GM23248 (cell line): ENCODE data around the gene SMIM35.

Experiments used
- EZH2 ChIP-seq: fragments of 200-600 bp; sonication (generic); IDR thresholded peaks from 2 replicates; pipeline ENCODE4 v1.6.1; 2018; ENCODE audit warnings: antibody characterized with exemption, mild to moderate bottlenecking; ENCODE audit not compliant: insufficient read depth, poor library complexity, severe bottlenecking
- EZH2phosphoT487 ChIP-seq: fragments of 200-600 bp; sonication (generic); IDR thresholded peaks from 2 replicates; pipeline ENCODE4 v1.6.1; 2018; ENCODE audit warnings: antibody characterized with exemption, moderate library complexity, mild to moderate bottlenecking, low read depth; ENCODE audit not compliant: insufficient read depth

DNA sequence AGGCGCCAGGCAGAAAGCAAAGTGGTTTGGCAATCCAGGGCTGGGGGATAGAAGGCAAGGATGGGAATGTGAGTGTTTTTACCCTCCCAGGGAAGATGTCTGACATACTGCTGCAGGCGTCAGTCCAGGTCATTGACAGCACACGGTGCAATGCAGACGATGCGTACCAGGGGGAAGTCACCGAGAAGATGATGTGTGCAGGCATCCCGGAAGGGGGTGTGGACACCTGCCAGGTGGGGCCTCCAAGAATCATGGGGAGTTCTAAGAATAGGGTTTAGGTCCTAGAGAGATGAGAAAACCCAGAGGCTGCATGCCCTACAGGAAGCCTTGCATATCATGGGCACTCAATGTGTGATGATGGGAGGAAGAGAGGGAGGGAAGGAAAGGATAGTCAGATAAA, 28.3 kb upstream of the SMIM35 start:
- no peak for TF ChIP-seq EZH2phosphoT487
- TF ChIP-seq EZH2, result no peak
